CD4-positive, alpha-beta T cell treated with Interleukin-4 for 1 hour (primary cell): ENCODE measurements around the gene SNAI3.

ENCODE experiments used
- DNase-seq, 2 donors: peaks; one replicate each; pipeline ENCODE4 v3.0.0-alpha.2; 2020 to 2022

Gene SNAI3

DNA sequence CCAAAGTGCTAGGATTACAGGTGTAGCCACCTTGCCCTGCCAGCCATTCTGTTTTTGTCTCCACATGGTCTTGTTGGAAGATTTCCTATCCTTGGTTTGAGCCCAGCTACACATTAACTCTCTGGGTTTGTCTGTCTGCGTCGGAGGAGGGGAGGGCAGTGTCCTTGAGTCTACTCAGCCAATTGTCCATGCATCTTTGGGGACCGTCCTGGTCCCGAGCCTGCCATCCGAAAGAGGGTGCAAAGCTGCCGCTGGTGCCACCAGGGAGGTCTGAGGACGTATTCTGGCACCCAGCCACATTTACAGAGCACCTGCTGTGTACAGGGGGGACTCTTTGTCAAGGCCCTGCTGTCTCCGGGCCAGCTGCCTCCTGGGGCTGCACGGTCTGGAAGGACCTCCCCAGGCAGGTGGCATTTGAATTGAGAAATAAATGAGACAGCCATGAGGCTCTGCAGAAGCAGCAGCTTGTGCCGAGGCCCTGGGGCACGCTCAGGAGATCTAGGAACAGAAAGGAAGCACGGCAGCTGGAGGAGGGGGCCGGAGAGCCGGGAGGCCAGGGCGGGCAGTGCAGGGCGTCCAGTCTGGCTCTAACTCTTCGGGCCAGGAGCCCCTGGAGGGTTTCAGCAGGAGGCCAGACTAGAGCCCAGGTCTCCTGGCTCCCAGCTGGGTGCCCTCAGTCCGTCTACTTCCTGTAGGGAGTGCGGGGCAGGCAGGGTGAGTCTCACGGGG is 36.9 kb downstream of the SNAI3 start:
- no peak for DNase-seq

DNA sequence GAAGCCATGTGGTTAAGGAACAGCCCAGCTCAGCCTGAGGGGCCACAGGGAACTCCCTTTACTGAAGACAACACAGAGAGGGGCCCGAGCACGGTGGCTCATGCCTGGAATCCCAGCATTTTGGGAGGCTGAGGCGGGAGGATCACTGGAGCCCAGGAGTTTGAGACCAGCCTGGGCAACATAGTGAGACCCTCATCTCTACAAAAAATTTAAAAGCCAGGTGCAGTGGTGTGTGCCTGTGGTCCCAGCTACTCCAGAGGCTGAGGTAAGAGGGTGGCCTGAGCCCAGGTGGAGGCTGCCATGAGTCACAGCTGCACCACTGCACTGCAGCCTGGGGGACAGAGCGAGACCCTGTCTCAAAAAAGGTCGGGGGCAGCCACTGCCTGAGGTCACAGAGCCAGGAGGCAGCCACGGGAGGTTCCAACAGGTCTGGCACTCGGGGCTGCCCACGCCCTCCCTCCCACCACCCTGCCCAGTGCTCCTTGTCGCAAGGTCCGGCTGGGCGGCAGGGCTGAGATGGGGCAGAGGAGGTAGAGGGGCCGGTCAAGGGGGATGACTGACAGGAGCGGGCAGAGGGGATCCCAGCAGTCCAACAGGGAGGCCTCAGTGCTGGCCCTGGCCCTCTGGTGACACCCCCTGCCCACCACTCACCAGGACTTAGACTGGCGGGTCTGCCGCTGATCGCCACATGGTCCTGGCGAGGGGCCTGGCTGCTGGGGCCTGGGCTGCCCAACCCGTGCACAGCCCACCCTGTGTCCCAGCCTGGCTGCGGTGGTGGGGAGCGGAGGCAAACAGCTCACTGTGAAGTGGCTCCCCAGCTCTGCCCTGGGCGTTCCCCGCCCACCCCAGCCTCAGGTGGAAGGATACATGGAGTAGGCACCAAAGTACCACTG is 38.9 kb downstream of the SNAI3 start:
- DNase-seq, result no peak

DNA sequence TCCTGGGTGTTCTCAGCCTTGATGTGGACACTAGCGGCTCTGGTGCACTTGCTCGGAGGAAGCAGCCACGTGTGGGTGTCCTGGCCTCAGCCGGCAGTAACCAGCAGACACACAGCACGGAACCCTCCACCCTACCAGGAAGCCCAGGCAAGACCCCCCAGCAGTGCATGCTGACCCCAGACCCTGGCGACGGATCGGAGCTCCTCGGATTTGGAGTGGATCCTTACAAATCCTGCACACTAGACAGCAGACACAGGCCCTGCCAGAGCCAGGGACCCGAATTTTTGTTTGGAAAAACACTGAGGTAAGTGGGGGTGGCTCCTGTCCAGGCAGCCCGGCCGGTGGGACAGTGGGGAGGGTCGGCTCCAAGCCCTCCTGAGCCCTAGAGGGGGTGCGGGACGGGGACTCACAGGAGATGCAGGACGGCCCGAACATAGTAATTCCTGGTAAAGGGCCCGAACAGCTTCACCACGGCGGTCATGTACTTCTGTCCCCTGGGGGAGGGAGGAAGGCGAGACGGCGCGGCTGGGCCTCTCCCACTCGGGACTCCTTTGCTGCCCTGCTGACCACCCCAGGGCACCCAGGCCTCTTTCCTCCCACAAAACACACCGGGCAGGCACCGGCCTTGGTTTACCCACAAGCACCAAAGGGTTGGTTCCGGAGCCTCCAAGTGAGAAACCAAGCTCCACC is 39.8 kb downstream of the SNAI3 start:
- no peak for DNase-seq

DNA sequence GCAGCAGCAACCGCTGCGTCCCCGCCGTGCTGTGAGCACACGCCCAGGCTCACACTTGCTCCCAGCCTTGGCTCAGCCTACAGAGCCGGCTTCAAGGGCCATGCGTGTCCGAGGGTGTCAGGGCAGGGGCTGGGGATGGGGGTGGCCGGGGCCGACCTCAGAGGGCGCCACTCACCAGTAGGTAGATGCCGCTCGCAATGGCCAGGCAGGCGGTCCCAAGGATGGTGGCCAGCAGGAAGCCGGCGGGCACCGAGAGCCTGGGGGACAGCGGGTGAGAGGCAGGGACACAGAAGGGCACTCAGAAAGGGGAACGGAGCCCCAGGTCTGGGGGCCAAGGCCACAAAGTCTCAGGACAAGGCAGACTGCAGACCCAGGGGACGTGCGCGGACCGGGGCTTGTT is 40.4 kb downstream of the SNAI3 start:
- no peak for DNase-seq

DNA sequence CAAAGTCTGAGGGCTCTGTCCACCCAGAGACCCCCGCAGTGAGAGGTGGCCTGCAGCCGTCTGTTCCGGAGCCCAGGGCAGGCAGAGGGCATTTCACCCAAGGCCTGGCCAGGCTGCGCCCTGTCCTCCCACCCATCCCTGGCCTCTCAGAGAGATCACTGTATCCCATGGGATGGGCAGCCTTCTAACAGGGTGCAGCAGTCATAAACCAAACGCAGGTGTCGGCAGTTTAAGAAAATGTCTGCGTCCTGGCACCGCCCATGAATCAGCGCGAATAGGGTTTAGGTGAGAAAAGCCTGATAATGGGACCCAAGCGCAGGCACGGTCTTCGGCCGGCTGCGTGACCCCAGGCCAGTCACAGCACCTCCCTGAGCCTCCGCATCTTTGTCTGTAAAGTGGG is 40.9 kb downstream of the SNAI3 start:
- DNase-seq, result no peak

DNA sequence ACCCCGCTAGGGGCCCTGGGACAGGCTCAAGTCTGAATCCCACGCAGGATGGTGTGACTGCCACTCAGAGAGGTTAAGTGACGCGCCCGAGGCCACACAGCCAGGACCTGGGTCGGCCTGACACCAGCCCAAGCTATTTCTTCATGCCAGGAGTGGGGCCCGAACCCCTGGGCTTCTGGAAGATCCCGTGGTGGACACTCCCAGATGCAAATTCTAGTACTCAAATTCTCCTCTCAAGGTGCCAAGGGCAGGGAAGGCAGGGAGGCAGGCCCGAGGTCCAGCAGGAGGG is 42.7 kb downstream of the SNAI3 start:
- DNase-seq, result no peak

DNA sequence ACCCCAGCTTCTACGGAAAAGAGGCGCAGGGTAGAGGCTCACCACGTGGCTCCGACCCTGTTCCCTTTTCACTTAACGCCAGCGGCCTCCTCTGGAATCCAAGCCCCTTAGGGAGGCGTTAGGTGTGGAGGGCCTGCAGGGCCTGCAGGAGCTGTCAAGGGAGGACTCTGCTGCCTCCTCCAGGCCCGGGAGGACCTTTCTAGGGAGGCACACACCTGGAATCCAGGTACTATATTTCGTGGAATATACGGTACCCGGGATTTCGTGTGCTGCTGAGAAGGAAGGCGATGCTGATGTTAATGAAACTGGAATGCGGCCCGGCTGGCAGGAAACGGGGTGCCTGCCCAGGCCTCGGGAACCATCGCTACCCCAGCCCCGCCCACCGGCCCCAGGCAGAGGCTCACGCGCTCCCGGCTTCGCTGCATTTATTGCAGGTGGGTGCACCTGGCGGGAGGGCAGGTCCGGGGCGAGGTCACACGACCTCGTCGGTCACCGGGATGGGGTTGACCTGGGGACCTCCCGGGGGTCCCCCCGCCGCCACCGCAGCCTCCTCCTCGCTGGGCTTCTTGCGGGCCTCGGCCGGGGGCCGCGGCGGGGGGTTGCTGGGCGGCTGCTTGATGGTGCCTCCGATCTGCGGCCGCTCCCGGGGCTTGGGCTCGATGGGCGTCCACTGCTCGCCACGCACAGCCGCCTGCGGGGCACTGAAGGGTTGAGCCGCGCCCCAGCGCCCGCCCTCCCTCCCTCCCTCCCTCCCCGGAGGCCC is 43.2 kb downstream of the SNAI3 start:
- DNase-seq, result no peak

DNA sequence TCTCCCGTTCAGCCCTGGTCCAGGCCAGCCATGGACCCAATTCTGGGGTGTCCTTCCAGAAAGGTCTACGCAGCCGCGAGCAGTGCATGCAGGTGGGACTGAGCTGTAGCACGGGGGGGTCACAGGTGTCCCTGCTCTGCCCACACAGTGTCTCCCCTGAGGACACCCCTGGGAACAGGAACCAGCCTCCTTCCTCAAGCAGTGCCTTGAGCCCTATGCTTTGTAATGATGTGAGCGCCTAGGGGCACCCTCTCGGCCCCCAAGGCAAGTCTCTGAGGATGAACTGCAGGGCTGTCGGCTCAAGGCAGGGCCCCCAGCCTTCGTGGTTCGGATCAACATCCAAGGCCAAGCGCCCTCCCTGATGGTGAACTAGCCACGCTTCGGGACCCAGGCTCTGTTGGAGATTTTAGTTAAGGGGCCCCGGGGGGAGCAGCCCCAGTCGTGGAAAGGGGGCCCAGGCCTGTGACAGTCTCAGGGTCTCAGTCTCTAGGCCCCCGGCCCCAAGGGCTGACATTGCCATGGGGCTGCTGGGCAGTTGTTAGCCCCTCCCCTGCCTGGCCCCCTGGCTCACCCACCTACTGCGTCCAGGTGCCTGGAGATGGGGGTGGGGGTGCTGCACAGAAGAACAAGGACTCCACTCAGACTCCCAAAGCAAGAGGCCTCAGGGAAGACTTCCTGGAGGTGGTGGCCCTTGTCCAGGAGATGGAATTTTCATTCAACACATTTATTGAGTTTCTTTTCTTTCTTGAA is 45.6 kb downstream of the SNAI3 start:
- DNase-seq, result no peak

DNA sequence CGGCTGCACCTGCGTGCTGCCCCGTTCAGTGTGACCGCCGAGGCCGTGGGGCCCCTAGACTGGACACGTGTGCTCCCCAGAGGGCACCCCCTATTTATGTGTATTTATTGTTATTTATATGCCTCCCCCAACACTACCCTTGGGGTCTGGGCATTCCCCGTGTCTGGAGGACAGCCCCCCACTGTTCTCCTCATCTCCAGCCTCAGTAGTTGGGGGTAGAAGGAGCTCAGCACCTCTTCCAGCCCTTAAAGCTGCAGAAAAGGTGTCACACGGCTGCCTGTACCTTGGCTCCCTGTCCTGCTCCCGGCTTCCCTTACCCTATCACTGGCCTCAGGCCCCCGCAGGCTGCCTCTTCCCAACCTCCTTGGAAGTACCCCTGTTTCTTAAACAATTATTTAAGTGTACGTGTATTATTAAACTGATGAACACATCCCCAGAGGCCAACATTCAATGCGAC is 46.2 kb downstream of the SNAI3 start:
- no peak for DNase-seq

DNA sequence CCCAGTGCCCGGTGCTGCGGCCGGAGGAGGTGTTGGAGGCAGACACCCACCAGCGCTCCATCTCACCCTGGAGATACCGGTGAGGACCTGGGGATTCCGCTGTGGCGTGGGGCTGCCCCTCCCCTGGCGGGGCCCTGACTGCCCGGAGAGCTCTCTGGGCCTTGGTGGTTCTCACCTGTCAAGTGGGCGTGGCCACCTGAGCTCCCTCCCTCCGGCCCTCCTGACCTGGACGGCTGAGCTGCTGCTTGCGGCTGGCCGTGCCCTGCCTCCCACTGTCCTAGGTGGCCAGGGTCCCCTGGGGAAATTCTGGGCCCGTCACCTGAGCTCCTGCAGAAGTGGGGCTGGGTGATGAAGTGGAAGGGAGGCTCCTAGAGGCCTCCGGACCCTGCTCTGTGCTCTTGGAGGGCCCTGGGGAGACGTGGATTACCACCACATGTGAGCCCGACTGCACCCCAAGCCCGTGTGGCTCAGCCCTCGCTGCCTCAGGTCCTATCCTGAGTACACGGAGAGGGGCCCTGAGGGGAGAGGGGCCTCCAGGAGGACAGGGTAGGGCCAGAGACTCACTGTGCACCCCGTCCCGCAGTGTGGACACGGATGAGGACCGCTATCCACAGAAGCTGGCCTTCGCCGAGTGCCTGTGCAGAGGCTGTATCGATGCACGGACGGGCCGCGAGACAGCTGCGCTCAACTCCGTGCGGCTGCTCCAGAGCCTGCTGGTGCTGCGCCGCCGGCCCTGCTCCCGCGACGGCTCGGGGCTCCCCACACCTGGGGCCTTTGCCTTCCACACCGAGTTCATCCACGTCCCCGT is 46.9 kb downstream of the SNAI3 start:
- DNase-seq, result no peak

DNA sequence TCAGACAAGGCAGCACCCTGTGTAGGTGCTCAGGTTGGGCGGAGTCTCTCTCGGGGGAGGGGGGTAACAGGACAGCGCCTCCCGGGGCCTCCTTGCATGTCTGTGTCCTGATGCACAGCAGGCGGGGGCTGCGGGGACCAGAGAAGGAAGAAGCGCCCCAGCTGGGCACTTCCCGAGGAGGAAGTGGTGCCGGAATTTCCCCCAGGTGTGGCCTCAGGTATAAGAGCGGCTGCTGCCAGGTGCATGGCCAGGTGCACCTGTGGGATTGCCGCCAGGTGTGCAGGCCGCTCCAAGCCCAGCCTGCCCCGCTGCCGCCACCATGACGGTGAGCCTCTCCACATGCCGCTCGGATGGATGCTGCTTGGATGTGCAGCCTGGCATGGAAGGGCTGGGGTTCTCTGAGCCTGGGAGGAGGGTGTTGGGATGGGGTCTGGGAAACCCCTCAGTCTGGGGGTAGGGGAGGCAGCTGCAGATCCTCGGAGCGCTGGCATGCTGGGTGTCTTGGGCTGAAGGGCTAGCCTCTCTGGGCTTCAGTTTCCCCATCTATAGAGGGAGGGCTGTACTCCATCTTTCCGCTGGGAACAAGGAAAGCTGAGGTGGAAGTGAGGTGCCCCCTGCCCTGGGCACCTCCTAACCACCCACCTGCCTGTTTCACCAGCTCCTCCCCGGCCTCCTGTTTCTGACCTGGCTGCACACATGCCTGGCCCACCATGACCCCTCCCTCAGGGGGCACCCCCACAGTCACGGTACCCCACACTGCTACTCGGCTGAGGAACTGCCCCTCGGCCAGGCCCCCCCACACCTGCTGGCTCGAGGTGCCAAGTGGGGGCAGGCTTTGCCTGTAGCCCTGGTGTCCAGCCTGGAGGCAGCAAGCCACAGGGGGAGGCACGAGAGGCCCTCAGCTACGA is 47.7 kb downstream of the SNAI3 start, which contains the start of gene IL17C:
Gene IL17C, plus strand, starts transcription at position 250 of the 908 bp plus-strand sequence. Its CDS starts 70 bp downstream, at position 320.
- peak; percentile 36 to 40 for DNase-seq

DNA sequence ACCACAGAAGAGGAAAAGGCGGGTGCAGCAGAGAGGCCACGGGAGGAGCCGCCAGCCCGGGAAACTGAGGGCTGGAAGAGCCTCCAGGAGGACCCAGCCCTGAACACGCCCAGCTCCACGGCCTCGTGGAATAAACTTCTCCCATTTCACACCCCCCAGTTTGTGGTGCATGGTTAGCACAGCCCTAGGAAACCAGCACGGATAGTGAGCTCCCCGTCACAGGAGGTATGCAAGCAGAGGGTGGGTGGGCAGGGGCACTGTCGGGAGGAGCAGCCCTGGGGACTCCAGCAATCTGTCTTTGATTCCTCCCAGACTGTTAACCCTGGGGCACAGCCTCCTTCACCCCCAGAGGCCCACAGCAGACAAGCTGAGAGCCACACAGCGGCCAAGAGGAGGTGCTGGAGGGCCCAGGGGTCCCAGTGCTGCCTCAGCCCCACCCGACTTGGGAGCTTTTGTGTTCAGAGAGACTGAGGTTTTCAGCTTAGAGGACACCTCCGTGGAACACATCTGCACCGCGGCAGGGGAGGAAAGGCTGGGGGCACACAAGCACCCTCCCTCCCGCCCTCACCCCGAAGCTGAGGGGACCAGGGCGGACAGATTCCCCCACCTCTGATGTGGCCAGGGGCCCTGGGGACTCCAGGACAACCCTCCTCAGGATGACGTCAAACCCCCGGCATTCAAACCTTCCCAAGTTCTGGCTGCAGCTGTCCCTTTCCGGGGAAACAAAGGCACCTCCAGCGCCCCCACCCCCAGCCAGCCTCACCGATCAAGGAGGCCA is 49.6 kb downstream of the SNAI3 start:
- DNase-seq, result no peak

DNA sequence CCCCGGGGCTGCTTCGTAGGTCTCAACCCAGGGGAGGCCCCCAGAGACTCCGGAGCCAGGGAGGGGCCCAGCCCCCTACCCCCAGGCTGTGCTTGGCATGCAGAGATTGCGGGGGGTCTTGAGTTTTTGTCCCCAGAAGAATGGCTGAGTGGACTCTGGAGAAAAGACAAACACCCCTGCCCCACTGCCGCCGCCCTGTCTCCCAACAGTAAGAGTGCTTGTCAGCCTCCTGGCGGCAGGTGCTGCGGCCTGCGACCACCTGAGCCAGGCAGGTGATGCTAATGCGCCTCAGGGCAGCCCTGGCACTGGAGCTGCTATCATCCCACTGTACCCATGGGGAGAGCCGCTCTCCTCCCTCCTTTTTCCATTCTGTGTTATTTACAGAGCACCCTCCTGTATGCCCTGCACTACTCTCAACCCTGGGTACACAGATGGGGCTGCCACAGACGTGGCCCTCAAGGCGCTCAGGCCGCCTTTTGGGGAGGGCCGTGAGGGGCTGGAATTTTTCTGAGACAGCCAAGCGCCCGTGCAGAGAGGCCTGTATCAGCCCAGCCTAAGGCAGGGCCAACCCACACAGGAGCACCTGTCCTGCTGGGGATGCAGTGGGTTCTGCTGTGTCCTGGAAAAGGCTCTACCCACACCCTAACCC is 50.5 kb downstream of the SNAI3 start:
- no peak for DNase-seq

DNA sequence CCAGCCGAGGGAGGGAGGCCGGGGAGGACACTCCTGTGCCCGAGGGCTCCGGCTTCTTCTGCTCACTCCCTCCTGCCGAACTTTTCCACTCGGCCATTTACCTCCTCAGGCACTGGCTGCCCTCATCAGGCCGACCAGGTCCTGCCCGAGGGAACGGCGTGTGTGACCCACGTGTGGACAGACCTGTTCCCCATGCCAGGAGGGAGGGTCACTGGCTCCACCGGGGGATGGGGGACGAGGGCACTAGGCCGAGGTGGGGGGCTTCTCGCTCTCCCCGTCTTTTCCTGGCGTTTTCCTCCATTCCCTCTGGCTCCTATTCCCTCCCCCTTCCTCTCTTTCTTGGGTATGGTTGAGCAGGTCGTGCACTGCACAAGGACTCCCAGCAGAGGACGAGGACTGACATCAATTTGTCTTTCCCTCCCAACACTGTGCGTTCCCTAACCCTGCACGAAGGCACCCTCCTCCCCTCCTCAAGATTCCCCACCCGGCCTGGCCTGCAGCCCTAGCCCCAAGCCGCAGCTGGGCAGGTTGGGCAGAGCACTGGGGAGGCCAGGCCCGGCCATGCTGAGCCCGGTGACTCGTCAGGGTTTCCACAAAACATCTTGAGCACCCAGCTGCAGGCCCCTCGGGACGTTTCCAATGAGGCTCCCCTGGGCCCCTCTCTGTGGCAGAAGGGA is 51.2 kb downstream of the SNAI3 start:
- no peak for DNase-seq

DNA sequence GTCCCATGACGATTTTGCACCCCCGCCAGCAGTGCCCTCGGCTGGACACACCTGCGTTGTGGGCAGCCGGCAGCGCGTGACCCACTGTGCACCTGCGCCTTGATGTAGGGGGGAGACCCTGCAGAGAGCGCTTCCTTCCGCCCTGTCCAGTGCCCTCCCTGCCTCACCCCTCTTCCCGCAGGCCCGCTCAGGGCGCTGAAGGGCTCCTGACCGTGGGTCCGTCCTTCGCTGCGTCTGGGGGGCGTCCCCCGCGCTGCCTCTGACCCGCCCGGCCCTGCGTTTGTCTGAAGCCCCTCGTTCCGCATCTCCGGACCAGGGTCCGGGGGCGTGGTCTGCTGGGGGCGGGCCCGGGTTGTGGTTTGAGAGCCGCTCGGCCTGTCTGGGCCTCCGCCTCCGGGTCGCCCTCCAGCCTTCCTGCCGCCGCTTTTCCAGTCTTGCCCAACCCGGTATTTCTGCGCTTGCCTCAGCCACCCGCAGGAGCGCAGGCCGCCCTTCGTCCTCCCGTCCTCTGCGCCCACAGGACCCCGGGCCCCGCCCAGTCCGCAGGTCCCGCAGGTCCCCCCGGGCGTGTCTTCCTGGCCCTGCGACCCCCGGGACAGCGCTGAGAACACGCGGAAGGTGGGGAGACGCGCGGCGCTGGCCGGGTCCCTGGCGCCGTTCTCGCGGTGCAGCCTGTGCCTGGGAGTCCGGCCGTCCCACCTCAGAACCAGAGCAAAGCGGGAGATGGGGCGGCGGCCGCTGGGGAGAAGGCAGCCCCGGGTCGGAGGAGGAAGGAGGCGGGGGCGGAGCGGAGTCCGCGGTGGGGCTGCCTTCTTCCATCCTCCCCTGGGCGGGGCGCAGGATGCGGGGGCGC is 51.9 kb downstream of the SNAI3 start:
- peak; percentile 58 to 63 for DNase-seq

DNA sequence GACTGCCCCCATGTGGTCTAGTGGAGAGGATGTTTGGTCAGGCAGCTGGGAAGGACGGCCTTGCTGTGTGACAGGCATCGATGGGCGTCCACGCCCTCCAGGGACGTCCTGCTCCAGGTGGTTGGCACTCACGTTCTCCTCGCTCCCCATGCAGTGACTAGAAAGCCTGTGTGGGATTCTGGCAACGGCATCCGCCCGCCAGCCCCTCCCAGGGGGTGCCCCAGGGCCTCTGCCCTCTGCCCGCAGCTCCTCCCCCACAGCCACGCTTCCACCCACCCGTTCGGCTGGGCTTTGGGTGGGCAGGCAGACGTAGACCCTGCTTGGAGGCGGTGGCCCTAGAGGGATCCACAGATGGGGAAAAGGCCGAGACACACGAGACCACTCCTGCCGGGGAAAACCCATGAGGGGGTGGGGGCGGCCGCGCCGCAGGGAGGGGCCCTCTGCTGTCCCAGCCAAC is 52.6 kb downstream of the SNAI3 start:
- peak; percentile 65 for DNase-seq

DNA sequence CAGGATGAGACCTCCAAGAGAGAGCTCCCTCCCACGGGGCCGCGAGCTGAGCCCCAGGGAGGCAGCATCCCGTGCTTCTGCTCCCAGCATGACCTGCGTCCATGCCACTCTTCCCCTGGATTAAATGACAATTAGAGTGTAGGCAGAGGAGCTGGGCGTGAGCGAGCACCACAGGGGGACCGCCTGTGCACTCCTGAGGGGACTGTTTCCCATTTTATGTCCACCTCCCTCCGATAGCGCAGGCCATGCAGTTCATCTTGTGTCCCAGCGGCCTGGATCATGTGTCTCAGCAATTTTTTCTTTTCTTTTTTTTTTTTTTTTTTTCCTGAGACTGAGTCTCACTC is 53.7 kb downstream of the SNAI3 start:
- no peak for DNase-seq
